GM21529 (cell line): Measurements from ENCODE around the gene SLC35B2.
A peak's percentile ranks its signal among the peaks of the same experiment; 100 is the strongest.

Source experiments
- ATAC-seq: cut with Tn5 transposase; IDR thresholded peaks from one replicate; pipeline ENCODE4 v1.9.1; 2021; ENCODE audit not compliant: unreplicated experiment

SLC35B2 gene

GRCh38 chr6:44223319-44224028, 33.9 kb downstream of the SLC35B2 start, which contains the start of gene SLC29A1:
TSS of gene SLC29A1 (plus strand) at chr6:44223595. CDS start at chr6:44227314, 3,719 bp downstream.
- peak; percentile 48 for ATAC-seq

GRCh38 chr6:44222486-44223318, 34.6 kb downstream of the SLC35B2 start:
- no peak for ATAC-seq

- no peak for ATAC-seq
Measured at GRCh38 chr6:44221961-44222335, 35.4 kb downstream of the SLC35B2 start.

DNA sequence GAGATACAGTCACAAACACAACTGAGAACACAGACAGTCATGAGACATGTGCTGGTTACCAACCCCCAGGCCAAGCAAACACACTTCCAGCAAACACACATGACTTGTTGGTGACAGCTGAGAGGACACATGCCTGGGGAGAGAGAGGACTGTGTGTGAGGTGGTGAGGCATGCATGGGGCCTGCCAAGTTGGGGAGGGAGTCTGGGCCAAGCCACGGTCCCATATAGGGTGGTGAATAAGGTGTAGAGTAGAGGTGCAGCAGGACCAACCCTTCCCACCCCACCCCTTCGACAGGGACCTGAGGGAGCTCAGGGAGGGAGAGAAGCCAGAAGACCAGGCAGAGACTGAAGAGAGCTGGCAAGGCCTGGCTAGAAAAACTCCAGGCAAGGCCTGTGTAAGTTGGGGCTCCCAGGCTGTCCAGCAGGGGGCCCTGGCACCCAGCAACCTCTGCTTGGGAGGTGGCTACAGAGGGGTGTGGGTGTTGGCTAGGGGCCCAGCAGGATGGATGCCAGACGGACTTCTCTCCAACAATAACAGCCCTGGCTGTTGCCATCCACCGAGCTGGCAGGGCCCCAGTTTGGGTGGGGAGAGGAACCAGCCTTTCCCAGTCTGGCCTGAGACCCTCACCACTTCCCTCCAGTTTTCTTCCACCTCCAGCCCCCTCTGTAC, 35.9 kb downstream of the SLC35B2 start:
- peak; percentile 44 for ATAC-seq

GRCh38 chr6:44220913-44221290, 36.4 kb downstream of the SLC35B2 start:
- ATAC-seq = no peak

DNA sequence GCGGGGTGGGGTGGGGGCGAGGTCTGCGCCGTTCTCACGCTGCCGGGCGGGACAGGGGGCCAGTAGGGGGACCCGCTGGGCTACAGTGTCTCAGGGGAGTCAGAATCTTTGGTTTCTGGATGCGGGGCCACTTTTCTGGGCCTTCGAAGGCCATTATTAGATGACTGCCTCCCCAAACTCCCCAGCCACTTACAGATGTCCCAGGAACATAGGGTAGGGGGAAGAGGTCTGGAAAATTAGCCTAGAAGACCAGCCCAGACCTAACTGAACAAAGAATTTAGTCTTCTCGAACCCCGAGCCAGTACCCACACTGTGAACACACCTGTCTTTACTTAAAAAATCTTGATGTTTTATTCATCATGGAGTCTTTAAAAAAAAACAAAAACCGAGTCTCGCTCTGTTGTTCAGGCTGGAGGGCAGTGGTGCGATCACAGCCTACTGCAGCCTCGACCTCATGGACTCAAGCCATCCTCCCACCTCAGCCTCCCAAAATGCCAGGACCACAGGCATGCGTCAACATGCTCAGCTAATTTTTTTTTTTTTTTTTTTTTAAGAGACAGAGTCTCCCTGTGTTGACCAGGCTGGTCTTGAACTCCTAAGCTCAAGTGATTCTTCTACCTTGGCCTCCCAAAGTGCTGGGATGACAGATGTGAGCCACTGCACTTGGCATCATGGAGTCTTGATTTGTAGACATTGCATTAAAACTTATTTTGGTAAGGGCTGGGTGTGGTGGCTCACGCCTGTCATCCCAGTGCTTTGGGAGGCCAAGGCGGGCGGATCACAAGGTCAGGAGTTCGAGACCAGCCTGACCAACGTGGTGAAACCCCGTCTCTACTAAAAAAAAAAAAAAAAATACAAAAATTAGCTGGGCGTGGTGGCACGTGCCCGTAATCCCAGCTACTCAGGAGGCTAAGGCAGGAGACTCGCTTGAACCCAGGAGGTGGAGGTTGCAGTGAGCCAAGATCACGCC, 37.2 kb downstream of the SLC35B2 start:
- no peak for ATAC-seq

GRCh38 chr6:44219053-44219814, 38.1 kb downstream of the SLC35B2 start:
- peak; percentile 54 for ATAC-seq

- ATAC-seq = no peak
Measured at GRCh38 chr6:44217332-44218143, 39.8 kb downstream of the SLC35B2 start.

DNA sequence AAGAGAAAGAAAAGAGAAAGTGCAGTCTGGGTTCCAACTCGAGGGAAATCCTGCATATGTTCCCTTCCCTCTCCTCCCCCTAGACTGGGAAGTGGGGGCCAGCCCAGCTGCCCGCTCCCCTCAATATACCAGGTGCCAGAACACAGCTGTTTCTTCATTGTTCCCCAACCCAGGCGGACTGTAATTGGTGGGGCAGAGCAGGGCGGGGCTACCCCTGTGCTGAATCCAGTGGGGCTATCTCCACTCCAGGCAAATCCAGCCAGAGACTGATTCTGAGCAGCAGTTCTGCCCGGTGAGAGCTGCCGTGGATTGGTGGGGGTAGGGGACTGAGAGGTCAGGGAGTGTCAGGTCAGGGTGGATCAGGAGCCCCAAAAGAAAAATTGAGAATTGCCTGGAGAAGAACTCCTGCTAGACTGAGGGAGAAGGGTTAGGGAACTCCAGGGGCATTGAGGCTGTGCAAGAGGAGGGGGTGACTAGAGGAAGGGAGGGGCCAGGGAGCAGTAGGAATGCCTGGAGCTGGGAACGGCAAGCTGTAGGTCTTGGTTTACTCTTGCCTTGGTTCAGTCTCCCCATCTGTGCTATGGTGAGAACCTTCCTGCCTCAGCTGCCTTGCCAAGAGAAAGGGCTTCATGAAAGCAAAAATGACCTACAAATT, 40.5 kb downstream of the SLC35B2 start, which contains the start of gene MYMX:
TSS of gene MYMX (plus strand) at position 250 of the 655 bp plus-strand sequence. CDS start 546 bp downstream, outside the sequence.
- ATAC-seq = no peak

DNA sequence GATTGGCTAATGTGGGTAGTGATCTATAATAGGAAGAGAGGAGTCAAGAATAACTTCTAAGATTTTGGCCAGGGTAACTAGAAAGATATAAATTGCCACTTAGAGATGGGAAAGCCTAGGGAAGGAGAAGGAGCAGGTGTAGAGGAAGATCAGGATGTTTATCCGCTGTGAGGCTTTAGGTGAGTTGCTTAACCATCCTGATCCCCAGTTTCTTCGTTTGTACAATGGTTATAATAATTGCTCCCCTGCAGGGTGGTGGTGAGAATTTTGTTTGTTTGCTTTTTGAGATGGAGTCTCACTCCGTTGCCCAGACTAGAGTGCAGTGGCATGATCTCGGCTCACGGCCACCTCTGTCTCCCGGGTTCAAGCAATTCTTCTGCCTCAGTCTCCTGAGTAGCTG, 43.0 kb downstream of the SLC35B2 start:
- ATAC-seq = no peak

- ATAC-seq = no peak
Measured at GRCh38 chr6:44211284-44211683, 46.0 kb downstream of the SLC35B2 start.

DNA sequence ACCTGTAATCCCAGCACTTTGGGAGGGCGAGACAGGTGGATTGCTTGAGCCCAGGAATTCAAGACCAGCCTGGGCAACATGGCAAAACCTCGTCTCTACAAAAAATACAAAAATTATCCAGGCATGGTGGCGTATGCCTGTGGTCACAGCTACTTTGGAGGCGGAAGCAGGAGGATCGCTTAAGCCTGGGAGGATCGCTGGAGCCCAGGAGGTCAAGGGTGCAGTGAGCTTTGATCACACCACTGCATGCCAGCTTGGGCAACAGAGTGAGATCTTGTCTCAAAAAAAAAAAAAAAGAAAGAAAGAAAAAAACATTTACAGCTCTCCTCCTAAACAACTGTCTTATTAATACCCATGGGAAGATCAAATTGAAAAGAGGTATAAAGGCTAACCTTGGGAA, 49.4 kb downstream of the SLC35B2 start:
- no peak for ATAC-seq
